ENCODE results near the gene FSTL4. TPM values are rescaled to one million over a fixed set of nuclear protein-coding genes. Genes with fewer than 3 reads are reported as not detected.
A peak's percentile ranks its signal among the peaks of the same experiment; 100 is the strongest.

FSTL4 gene
- total RNA-seq, 2 donors from 2014 or later = not detected

GRCh38 chr5:133423618-133424282 lies 188.6 kb downstream of the FSTL4 start:
- Mint-ChIP-seq H3K36me3 (no peaks in the 10 kb centered on the region), H3K9me3 (no peaks in the 10 kb centered on the region)

GRCh38 chr5:133423011-133423617 lies 189.2 kb downstream of the FSTL4 start:
- Mint-ChIP-seq H3K36me3 (no peaks in the 10 kb centered on the region), H3K9me3 (no peaks in the 10 kb centered on the region), H3K27ac (no peak overlapping the region)
- ATAC-seq = no peak
- no peak for DNase-seq (ENCODE audit: low spot score in 2 of 2)

More at GRCh38 chr5:133423618-133424282, 188.6 kb downstream of the FSTL4 start:
- peak overlapping the region in 1 of 2 donors; percentile 23 for H3K27ac Mint-ChIP-seq
- DNase-seq (ENCODE audit: low spot score in 2 of 2) (peak; percentile 69 to 78), ATAC-seq (peak; percentile 91 to 95)

GRCh38 chr5:133421806-133422205 lies 190.5 kb downstream of the FSTL4 start:
- Mint-ChIP-seq H3K36me3 (no peaks in the 10 kb centered on the region), H3K9me3 (no peaks in the 10 kb centered on the region), H3K27ac (no peak overlapping the region)
- no peak for DNase-seq (ENCODE audit: low spot score in 2 of 2)
- ATAC-seq = no peak

- H3K9me3 Mint-ChIP-seq = no peaks in the 10 kb centered on the region
- H3K27ac Mint-ChIP-seq = no peak overlapping the region
- DNase-seq (ENCODE audit: low spot score in 2 of 2) (peak in 1 of 2 donors; percentile 27), ATAC-seq (no peak)
- no peaks in the 10 kb centered on the region for H3K36me3 Mint-ChIP-seq
Observed at GRCh38 chr5:133421394-133421793, 190.9 kb downstream of the FSTL4 start.

GRCh38 chr5:133420440-133421301 lies 191.7 kb downstream of the FSTL4 start:
- Mint-ChIP-seq H3K27ac (no peak overlapping the region), H3K36me3 (no peaks in the 10 kb centered on the region), H3K9me3 (no peaks in the 10 kb centered on the region)
- ATAC-seq = no peak
- DNase-seq (ENCODE audit: low spot score in 2 of 2) = no peak

GRCh38 chr5:133415906-133416305 lies 196.4 kb downstream of the FSTL4 start:
- no peak overlapping the region for H3K27ac Mint-ChIP-seq

GRCh38 chr5:133415506-133415905 lies 196.8 kb downstream of the FSTL4 start:
- no peaks in the 10 kb centered on the region for H3K9me3 Mint-ChIP-seq

More at GRCh38 chr5:133415906-133416305, 196.4 kb downstream of the FSTL4 start:
- Mint-ChIP-seq H3K36me3 (no peaks in the 10 kb centered on the region), H3K9me3 (no peaks in the 10 kb centered on the region)
- no peak for ATAC-seq
- DNase-seq (ENCODE audit: low spot score in 2 of 2) = no peak

GRCh38 chr5:133412661-133413060 lies 199.7 kb downstream of the FSTL4 start:
- no peak overlapping the region for H3K27ac Mint-ChIP-seq

More at GRCh38 chr5:133415506-133415905, 196.8 kb downstream of the FSTL4 start:
- no peaks in the 10 kb centered on the region for H3K36me3 Mint-ChIP-seq
- no peak for ATAC-seq
- no peak for DNase-seq (ENCODE audit: low spot score in 2 of 2)
- no peak overlapping the region for H3K27ac Mint-ChIP-seq

GRCh38 chr5:133410335-133410828 lies 202.0 kb downstream of the FSTL4 start:
- DNase-seq (ENCODE audit: low spot score in 2 of 2) (no peak), ATAC-seq (no peak)
- Mint-ChIP-seq H3K36me3 (no peaks in the 10 kb centered on the region), H3K27ac (no peak overlapping the region), H3K9me3 (no peaks in the 10 kb centered on the region)

More at GRCh38 chr5:133412661-133413060, 199.7 kb downstream of the FSTL4 start:
- Mint-ChIP-seq H3K36me3 (no peaks in the 10 kb centered on the region), H3K9me3 (no peaks in the 10 kb centered on the region)
- DNase-seq (ENCODE audit: low spot score in 2 of 2) (no peak), ATAC-seq (no peak)

- H3K36me3 Mint-ChIP-seq = no peaks in the 10 kb centered on the region
- DNase-seq (ENCODE audit: low spot score in 2 of 2) = peak in 1 of 2 donors; percentile 49
- peak in 1 of 2 donors; percentile 40 for ATAC-seq
- no peaks in the 10 kb centered on the region for H3K9me3 Mint-ChIP-seq
- H3K27ac Mint-ChIP-seq = no peak overlapping the region
Observed at GRCh38 chr5:133409210-133409674, 203.1 kb downstream of the FSTL4 start.

GRCh38 chr5:133408322-133408721 lies 204.0 kb downstream of the FSTL4 start:
- Mint-ChIP-seq H3K9me3 (no peaks in the 10 kb centered on the region), H3K36me3 (no peaks in the 10 kb centered on the region), H3K27ac (no peak overlapping the region)
- ATAC-seq (no peak), DNase-seq (ENCODE audit: low spot score in 2 of 2) (peak in 1 of 2 donors; percentile 20)

- Mint-ChIP-seq H3K36me3 (no peaks in the 10 kb centered on the region), H3K9me3 (no peaks in the 10 kb centered on the region), H3K27ac (no peak overlapping the region)
- ATAC-seq (no peak), DNase-seq (ENCODE audit: low spot score in 2 of 2) (no peak)
Observed at GRCh38 chr5:133406977-133407632, 205.2 kb downstream of the FSTL4 start.

- no peak for ATAC-seq
- no peak overlapping the region for H3K27ac Mint-ChIP-seq
- no peaks in the 10 kb centered on the region for H3K36me3 Mint-ChIP-seq
- H3K9me3 Mint-ChIP-seq = no peaks in the 10 kb centered on the region
- no peak for DNase-seq (ENCODE audit: low spot score in 2 of 2)
Observed at GRCh38 chr5:133406208-133406976, 205.9 kb downstream of the FSTL4 start.

GRCh38 chr5:133405275-133406034 lies 206.9 kb downstream of the FSTL4 start:
- ATAC-seq = no peak
- Mint-ChIP-seq H3K9me3 (no peaks in the 10 kb centered on the region), H3K27ac (peak overlapping the region in 1 of 2 donors; percentile 15)

GRCh38 chr5:133404724-133405123 lies 207.6 kb downstream of the FSTL4 start:
- no peaks in the 10 kb centered on the region for H3K36me3 Mint-ChIP-seq
- no peaks in the 10 kb centered on the region for H3K9me3 Mint-ChIP-seq
- DNase-seq (ENCODE audit: low spot score in 2 of 2) = no peak
- ATAC-seq = no peak
- H3K27ac Mint-ChIP-seq = peak overlapping the region in 1 of 2 donors; percentile 15

More at GRCh38 chr5:133405275-133406034, 206.9 kb downstream of the FSTL4 start:
- no peaks in the 10 kb centered on the region for H3K36me3 Mint-ChIP-seq
- DNase-seq (ENCODE audit: low spot score in 2 of 2) = no peak
